HG03460 (cell line): ENCODE results near the gene CLIC5.

Source experiments
- ATAC-seq: cut with Tn5 transposase; IDR thresholded peaks from one replicate; pipeline ENCODE4 v1.9.1; 2021; ENCODE audit not compliant: unreplicated experiment

CLIC5 gene

GRCh38 chr6:46015119-46015968, at the start of gene CLIC5:
Gene CLIC5 (minus strand): TSS chr6:46015860. CDS start chr6:46015542, 318 bp downstream.
- ATAC-seq, result no peak

GRCh38 chr6:46062991-46063390, 47.3 kb upstream of the CLIC5 start:
- ATAC-seq, result no peak

- ATAC-seq, result no peak
Observed at GRCh38 chr6:46062312-46062711, 46.7 kb upstream of the CLIC5 start.

GRCh38 chr6:46061497-46061896, 45.8 kb upstream of the CLIC5 start:
- no peak for ATAC-seq

GRCh38 chr6:46059608-46060007, 43.9 kb upstream of the CLIC5 start:
- ATAC-seq, result no peak

GRCh38 chr6:46058951-46059350, 43.3 kb upstream of the CLIC5 start:
- ATAC-seq, result no peak

GRCh38 chr6:46057792-46058191, 42.1 kb upstream of the CLIC5 start:
- ATAC-seq, result no peak

- ATAC-seq, result no peak
Observed at GRCh38 chr6:46056906-46057529, 41.4 kb upstream of the CLIC5 start.

GRCh38 chr6:46054516-46054915, 38.9 kb upstream of the CLIC5 start:
- no peak for ATAC-seq

GRCh38 chr6:46053039-46053933, 37.6 kb upstream of the CLIC5 start:
- ATAC-seq, result no peak

- ATAC-seq, result no peak
Observed at GRCh38 chr6:46052479-46052878, 36.8 kb upstream of the CLIC5 start.

GRCh38 chr6:46051962-46052361, 36.3 kb upstream of the CLIC5 start:
- no peak for ATAC-seq

- no peak for ATAC-seq
Observed at GRCh38 chr6:46050845-46051405, 35.3 kb upstream of the CLIC5 start.

- ATAC-seq, result no peak
Observed at GRCh38 chr6:46048646-46049297, 33.1 kb upstream of the CLIC5 start.

- no peak for ATAC-seq
Observed at GRCh38 chr6:46046558-46047174, 31.0 kb upstream of the CLIC5 start.

- no peak for ATAC-seq
Observed at GRCh38 chr6:46044881-46045617, 29.4 kb upstream of the CLIC5 start.

- ATAC-seq, result no peak
Observed at GRCh38 chr6:46042355-46042999, 26.8 kb upstream of the CLIC5 start.

GRCh38 chr6:46040288-46040687, 24.6 kb upstream of the CLIC5 start:
- ATAC-seq, result no peak

- ATAC-seq, result no peak
Observed at GRCh38 chr6:46039646-46040045, 24.0 kb upstream of the CLIC5 start.
